Upper lobe of left lung (tissue), 6 donors: ENCODE results near the gene FBXO28. TPM values are rescaled to one million over a fixed set of nuclear protein-coding genes. Genes with fewer than 3 reads are reported as not detected.
A peak's percentile ranks its signal among the peaks of the same experiment; 100 is the strongest.

Experiments
- ATAC-seq, 2 donors: fragments of 200-7000 bp; cut with Tn5 transposase; one replicate each; pipeline ENCODE4 v1.9.1; 2022; ENCODE audit warnings: mild to moderate bottlenecking in 2 of 2, moderate library complexity in 2 of 2; ENCODE audit not compliant: low FRiP score in 2 of 2
- DNase-seq, 2 donors: peaks; one replicate each; pipeline ENCODE4 v3.0.0-alpha.2; 2019 to 2020
- H3K27ac ChIP-seq, 4 donors: fragments of 200-600 bp; sonication (generic); one replicate each; pipeline ENCODE4 v1.5.1; 2016 to 2019
- H3K27me3 ChIP-seq, 4 donors: fragments of 200-600 bp; sonication (generic); one replicate each; pipeline ENCODE4 v1.5.1; 2017 to 2019
- H3K36me3 ChIP-seq, 4 donors: fragments of 200-600 bp; sonication (generic); one replicate each; pipeline ENCODE4 v1.5.1; 2016 to 2019
- H3K4me1 ChIP-seq, 4 donors: fragments of 200-600 bp; sonication (generic); one replicate each; pipeline ENCODE4 v1.5.1; 2018 to 2019
- H3K4me3 ChIP-seq, 4 donors: fragments of 200-600 bp; sonication (generic); one replicate each; pipeline ENCODE4 v1.5.1; 2017 to 2019; ENCODE audit warnings: mild to moderate bottlenecking in 2 of 4, moderate library complexity in 1 of 4
- H3K9me3 ChIP-seq, 4 donors: fragments of 200-600 bp; sonication (generic); one replicate each; pipeline ENCODE4 v1.5.1; 2018 to 2019
- CTCF ChIP-seq, 6 experiments: fragments of 450-650 bp in 4 of 6; fragments of 200-600 bp in 2 of 6; sonication (generic) in 2 of 6; IDR thresholded peaks; one replicate each; pipeline ENCODE4 v1.5.1; 2016 to 2019; ENCODE audit warnings: antibody characterized with exemption in 6 of 6
- EP300 ChIP-seq, 4 donors: sonication (generic); formaldehyde crosslinking; IDR thresholded peaks; one replicate each; pipeline ENCODE4 v1.5.1; 2017; ENCODE audit warnings: antibody characterized with exemption in 4 of 4, control low read depth in 2 of 4
- POLR2A ChIP-seq, 4 donors: fragments of 450-650 bp; IDR thresholded peaks; one replicate each; pipeline ENCODE4 v1.5.1; 2016 to 2017; ENCODE audit warnings: antibody characterized with exemption in 4 of 4, mild to moderate bottlenecking in 2 of 4
- POLR2AphosphoS5 ChIP-seq, 2 donors: sonication (generic); formaldehyde crosslinking; IDR thresholded peaks; one replicate each; pipeline ENCODE4 v1.5.1; 2017; ENCODE audit warnings: antibody characterized with exemption in 2 of 2
- WGBS, 2 donors: methylation state at CpG; one replicate each; pipeline ENCODE4 v1.1.5; 2017 to 2018; 5-methylcytosine and 5-hydroxymethylcytosine counted together
- total RNA-seq, 6 donors: library from RNA; depleted of rRNA in 4 of 6; stranded (reverse); fragments of >200 nt in 4 of 6; gene quantifications; one replicate each; pipeline versions ENCODE4 v1.1.0 to v1.2.1, GENCODE V29; 2016 to 2021
- donor health status: DM: no; HTN: no; CAD: no; lungs with moderate emphysema.
- donor health status: DM: no; HTN: yes; CAD: no; lungs with severe emphysema.

Gene FBXO28
- 10 to 100 TPM in 5 of 6 donors, 1 to 10 TPM in 1; 9.1 to 34.8 (median 27.2) TPM for total RNA-seq

- Histone ChIP-seq H3K4me1 (peaks cover 21 to 32% (median 24%) of the 10 kb centered on the region in 4 donors), H3K36me3 (peaks cover 0 to under 1% (median 0%) of the 10 kb centered on the region in 4 donors), H3K9me3 (no peaks in the 10 kb centered on the region), H3K27ac (peak within 1 kb of the TSS; percentile 92 to 98 (median 94)), H3K27me3 (no peaks in the 10 kb centered on the region), H3K4me3 (peak within 1 kb of the TSS; percentile 66 to 93 (median 81))
- WGBS, 2 donors, result 1% methylated on average over 17 to 48 of the region's 60 CpGs
- TF ChIP-seq POLR2A (IDR thresholded peaks at IDR 0.05) (peak in 3 of 4 donors; percentile 79 to 94 (median 81)), CTCF (IDR thresholded peaks at IDR 0.05) (peak in 3 of 6 experiments; percentile 7 to 18 (median 8)), EP300 (IDR thresholded peaks at IDR 0.05) (no peak), POLR2AphosphoS5 (IDR thresholded peaks at IDR 0.05) (peak; percentile 97)
- DNase-seq (peak; percentile 92 to 95), ATAC-seq (peak; percentile 96 to 99)
Observed at GRCh38 chr1:224113918-224114786, at the start of gene FBXO28. Gene FBXO28, plus strand, starts transcription at chr1:224114111. Its CDS starts 19 bp downstream, at chr1:224114130.

- Histone ChIP-seq H3K4me1 (peaks cover 0 to 6% (median 0%) of the 10 kb centered on the region in 4 donors), H3K27me3 (no peaks in the 10 kb centered on the region), H3K27ac (no peak overlapping the region), H3K4me3 (no peak overlapping the region), H3K36me3 (no peaks in the 10 kb centered on the region), H3K9me3 (no peaks in the 10 kb centered on the region)
- no peak for TF ChIP-seq POLR2A (IDR thresholded peaks at IDR 0.05)
- no peak for TF ChIP-seq POLR2AphosphoS5 (IDR thresholded peaks at IDR 0.05)
- TF ChIP-seq CTCF (IDR thresholded peaks at IDR 0.05), result no peak
- no peak for TF ChIP-seq EP300 (IDR thresholded peaks at IDR 0.05)
- WGBS, 2 donors, result 85% methylated on average over 5 of the region's 5 CpGs
- DNase-seq (no peak), ATAC-seq (no peak)
Observed at GRCh38 chr1:224064150-224064549, 49.8 kb upstream of the FBXO28 start.

- H3K27me3 ChIP-seq, result no peaks in the 10 kb centered on the region
- ATAC-seq, result no peak
- peak in 1 of 2 donors; percentile 48 for DNase-seq
- H3K9me3 ChIP-seq, result no peaks in the 10 kb centered on the region
- H3K4me1 ChIP-seq, result peaks cover 0 to 6% (median 0%) of the 10 kb centered on the region in 4 donors
- 54 to 58% methylated on average over 2 of the region's 2 CpGs for WGBS, 2 donors
- TF ChIP-seq EP300 (IDR thresholded peaks at IDR 0.05) (no peak), POLR2A (IDR thresholded peaks at IDR 0.05) (no peak), POLR2AphosphoS5 (IDR thresholded peaks at IDR 0.05) (no peak), CTCF (IDR thresholded peaks at IDR 0.05) (no peak)
- H3K4me3 ChIP-seq, result no peak overlapping the region
- no peak overlapping the region for H3K27ac ChIP-seq
- no peaks in the 10 kb centered on the region for H3K36me3 ChIP-seq
Observed at GRCh38 chr1:224065455-224065854, 48.5 kb upstream of the FBXO28 start.

GRCh38 chr1:224067207-224067606, 46.7 kb upstream of the FBXO28 start:
- TF ChIP-seq POLR2AphosphoS5 (IDR thresholded peaks at IDR 0.05) (no peak), EP300 (IDR thresholded peaks at IDR 0.05) (no peak), CTCF (IDR thresholded peaks at IDR 0.05) (no peak), POLR2A (IDR thresholded peaks at IDR 0.05) (no peak)
- Histone ChIP-seq H3K4me3 (no peak overlapping the region), H3K9me3 (no peaks in the 10 kb centered on the region), H3K4me1 (peaks cover 0 to 6% (median 0%) of the 10 kb centered on the region in 4 donors), H3K36me3 (no peaks in the 10 kb centered on the region), H3K27ac (no peak overlapping the region), H3K27me3 (no peaks in the 10 kb centered on the region)
- DNase-seq (no peak), ATAC-seq (no peak)
